ENCODE results near the gene METTL25. TPM values are rescaled to one million over a fixed set of nuclear protein-coding genes. Genes with fewer than 3 reads are reported as not detected.

The METTL25 gene
- polyA plus RNA-seq, 1 donor from 2014 or later, result 11.1 TPM

DNA sequence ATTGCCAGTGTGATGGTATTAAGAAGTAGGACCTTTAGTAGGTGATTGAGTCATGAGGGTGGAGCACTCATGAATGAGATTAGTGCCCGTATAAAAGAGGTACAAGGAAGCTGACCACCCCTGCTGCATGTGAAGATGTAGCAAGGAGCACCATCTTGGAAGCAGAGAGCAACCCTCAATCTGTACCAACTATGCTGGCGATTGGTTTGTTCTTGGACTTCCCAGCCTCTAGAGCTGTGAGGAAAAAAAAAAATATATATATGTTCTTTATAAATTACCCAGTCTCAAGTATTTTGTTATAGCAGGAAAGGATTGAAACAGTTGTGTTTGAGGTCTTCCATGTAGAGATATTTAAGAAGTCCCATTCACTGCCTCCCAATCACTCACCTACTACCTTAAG lies 16.9 kb downstream of the METTL25 start:
- Histone ChIP-seq H3F3A (ENCODE audit: insufficient read depth, low read length, poor library complexity, severe bottlenecking) (no peaks in the 10 kb centered on the region), H3K27me3 (ENCODE audit: insufficient read depth, low read depth, low read length) (no peaks in the 10 kb centered on the region), H3K36me3 (ENCODE audit: insufficient read depth, low read length) (no peaks in the 10 kb centered on the region), H3K9me2 (ENCODE audit: insufficient read depth, low read length) (no peaks in the 10 kb centered on the region), H3K79me2 (replicated peaks; ENCODE audit: insufficient read depth, low read length) (no peaks in the 10 kb centered on the region), H3K4me3 (ENCODE audit: low read length) (no peak overlapping the region), H4K20me1 (ENCODE audit: insufficient read depth) (no peaks in the 10 kb centered on the region), H3K9ac (ENCODE audit: low read length) (no peak overlapping the region), H3K9me3 (ENCODE audit: low read length) (no peaks in the 10 kb centered on the region), H3K4me2 (ENCODE audit: low read length) (no peak overlapping the region), H3K27ac (ENCODE audit: low read length) (no peak overlapping the region), H2AFZ (ENCODE audit: low read depth, low read length) (no peak overlapping the region)
- TF ChIP-seq, protein P1, sequence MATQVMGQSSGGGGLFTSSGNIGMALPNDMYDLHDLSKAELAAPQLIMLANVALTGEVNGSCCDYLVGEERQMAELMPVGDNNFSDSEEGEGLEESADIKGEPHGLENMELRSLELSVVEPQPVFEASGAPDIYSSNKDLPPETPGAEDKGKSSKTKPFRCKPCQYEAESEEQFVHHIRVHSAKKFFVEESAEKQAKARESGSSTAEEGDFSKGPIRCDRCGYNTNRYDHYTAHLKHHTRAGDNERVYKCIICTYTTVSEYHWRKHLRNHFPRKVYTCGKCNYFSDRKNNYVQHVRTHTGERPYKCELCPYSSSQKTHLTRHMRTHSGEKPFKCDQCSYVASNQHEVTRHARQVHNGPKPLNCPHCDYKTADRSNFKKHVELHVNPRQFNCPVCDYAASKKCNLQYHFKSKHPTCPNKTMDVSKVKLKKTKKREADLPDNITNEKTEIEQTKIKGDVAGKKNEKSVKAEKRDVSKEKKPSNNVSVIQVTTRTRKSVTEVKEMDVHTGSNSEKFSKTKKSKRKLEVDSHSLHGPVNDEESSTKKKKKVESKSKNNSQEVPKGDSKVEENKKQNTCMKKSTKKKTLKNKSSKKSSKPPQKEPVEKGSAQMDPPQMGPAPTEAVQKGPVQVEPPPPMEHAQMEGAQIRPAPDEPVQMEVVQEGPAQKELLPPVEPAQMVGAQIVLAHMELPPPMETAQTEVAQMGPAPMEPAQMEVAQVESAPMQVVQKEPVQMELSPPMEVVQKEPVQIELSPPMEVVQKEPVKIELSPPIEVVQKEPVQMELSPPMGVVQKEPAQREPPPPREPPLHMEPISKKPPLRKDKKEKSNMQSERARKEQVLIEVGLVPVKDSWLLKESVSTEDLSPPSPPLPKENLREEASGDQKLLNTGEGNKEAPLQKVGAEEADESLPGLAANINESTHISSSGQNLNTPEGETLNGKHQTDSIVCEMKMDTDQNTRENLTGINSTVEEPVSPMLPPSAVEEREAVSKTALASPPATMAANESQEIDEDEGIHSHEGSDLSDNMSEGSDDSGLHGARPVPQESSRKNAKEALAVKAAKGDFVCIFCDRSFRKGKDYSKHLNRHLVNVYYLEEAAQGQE (IDR thresholded peaks at IDR 0.05; ENCODE audit: borderline replicate concordance), result no peak
- TF ChIP-seq EZH2 (IDR thresholded peaks at IDR 0.05; ENCODE audit: borderline replicate concordance, insufficient read depth, low read length, poor library complexity, severe bottlenecking), result no peak
- TF ChIP-seq TAF1 (IDR thresholded peaks at IDR 0.05; ENCODE audit: low read depth), result no peak
- TF ChIP-seq RAD21 (conservative IDR thresholded peaks at IDR 0.05), result no peak
- no peak for TF ChIP-seq MXI1 (conservative IDR thresholded peaks at IDR 0.05; ENCODE audit: poor library complexity, severe bottlenecking)
- no peak for TF ChIP-seq EP300 (conservative IDR thresholded peaks at IDR 0.05; ENCODE audit: poor library complexity, severe bottlenecking)
- no peak for TF ChIP-seq SMC3 (conservative IDR thresholded peaks at IDR 0.05; ENCODE audit: poor library complexity)
- no peak for TF ChIP-seq POLR2AphosphoS5 (IDR thresholded peaks at IDR 0.05)
- TF ChIP-seq, protein P2, sequence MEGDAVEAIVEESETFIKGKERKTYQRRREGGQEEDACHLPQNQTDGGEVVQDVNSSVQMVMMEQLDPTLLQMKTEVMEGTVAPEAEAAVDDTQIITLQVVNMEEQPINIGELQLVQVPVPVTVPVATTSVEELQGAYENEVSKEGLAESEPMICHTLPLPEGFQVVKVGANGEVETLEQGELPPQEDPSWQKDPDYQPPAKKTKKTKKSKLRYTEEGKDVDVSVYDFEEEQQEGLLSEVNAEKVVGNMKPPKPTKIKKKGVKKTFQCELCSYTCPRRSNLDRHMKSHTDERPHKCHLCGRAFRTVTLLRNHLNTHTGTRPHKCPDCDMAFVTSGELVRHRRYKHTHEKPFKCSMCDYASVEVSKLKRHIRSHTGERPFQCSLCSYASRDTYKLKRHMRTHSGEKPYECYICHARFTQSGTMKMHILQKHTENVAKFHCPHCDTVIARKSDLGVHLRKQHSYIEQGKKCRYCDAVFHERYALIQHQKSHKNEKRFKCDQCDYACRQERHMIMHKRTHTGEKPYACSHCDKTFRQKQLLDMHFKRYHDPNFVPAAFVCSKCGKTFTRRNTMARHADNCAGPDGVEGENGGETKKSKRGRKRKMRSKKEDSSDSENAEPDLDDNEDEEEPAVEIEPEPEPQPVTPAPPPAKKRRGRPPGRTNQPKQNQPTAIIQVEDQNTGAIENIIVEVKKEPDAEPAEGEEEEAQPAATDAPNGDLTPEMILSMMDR (IDR thresholded peaks at IDR 0.05; ENCODE audit: poor library complexity, severe bottlenecking), result no peak

DNA sequence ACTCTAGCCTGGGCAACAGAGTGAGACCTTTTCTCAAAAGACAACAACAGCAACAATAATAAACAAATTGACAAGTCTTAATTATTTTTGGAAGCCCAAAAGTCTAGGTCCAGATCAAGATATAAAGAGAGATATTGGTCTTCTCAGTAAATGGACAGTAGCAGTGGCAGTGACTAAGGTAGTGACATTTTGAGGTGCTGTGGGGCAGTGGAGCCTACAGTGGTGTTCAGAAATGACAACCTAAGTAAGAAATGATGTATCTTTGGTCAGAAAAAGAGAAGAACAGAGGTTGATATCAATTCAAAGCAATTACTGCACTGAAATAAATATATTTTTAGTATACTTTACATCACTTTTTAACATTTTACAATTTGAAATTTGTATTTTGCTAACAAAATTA lies 20.7 kb downstream of the METTL25 start:
- Histone ChIP-seq H3K27ac (ENCODE audit: low read length) (no peak overlapping the region), H3K79me2 (replicated peaks; ENCODE audit: insufficient read depth, low read length) (no peaks in the 10 kb centered on the region), H3K9me2 (ENCODE audit: insufficient read depth, low read length) (no peaks in the 10 kb centered on the region), H4K20me1 (ENCODE audit: insufficient read depth) (no peaks in the 10 kb centered on the region), H3K4me2 (ENCODE audit: low read length) (no peak overlapping the region), H3K27me3 (ENCODE audit: insufficient read depth, low read depth, low read length) (no peaks in the 10 kb centered on the region), H3K9ac (ENCODE audit: low read length) (no peak overlapping the region), H3F3A (ENCODE audit: insufficient read depth, low read length, poor library complexity, severe bottlenecking) (no peaks in the 10 kb centered on the region), H3K9me3 (ENCODE audit: low read length) (no peaks in the 10 kb centered on the region), H3K4me3 (ENCODE audit: low read length) (no peak overlapping the region), H3K36me3 (ENCODE audit: insufficient read depth, low read length) (no peaks in the 10 kb centered on the region), H2AFZ (ENCODE audit: low read depth, low read length) (no peak overlapping the region)
- TF ChIP-seq, protein P2 (IDR thresholded peaks at IDR 0.05; ENCODE audit: poor library complexity, severe bottlenecking), result no peak
- no peak for TF ChIP-seq MXI1 (conservative IDR thresholded peaks at IDR 0.05; ENCODE audit: poor library complexity, severe bottlenecking)
- no peak for TF ChIP-seq RAD21 (conservative IDR thresholded peaks at IDR 0.05)
- no peak for TF ChIP-seq POLR2AphosphoS5 (IDR thresholded peaks at IDR 0.05)
- TF ChIP-seq EZH2 (IDR thresholded peaks at IDR 0.05; ENCODE audit: borderline replicate concordance, insufficient read depth, low read length, poor library complexity, severe bottlenecking), result no peak
- TF ChIP-seq, protein P1 (IDR thresholded peaks at IDR 0.05; ENCODE audit: borderline replicate concordance), result no peak
- TF ChIP-seq TAF1 (IDR thresholded peaks at IDR 0.05; ENCODE audit: low read depth), result no peak
- TF ChIP-seq SMC3 (conservative IDR thresholded peaks at IDR 0.05; ENCODE audit: poor library complexity), result no peak
- TF ChIP-seq EP300 (conservative IDR thresholded peaks at IDR 0.05; ENCODE audit: poor library complexity, severe bottlenecking), result no peak

All from neural cell (in vitro differentiated cells).